ENCODE measurements around the gene CCDC157.

CCDC157 gene

GRCh38 chr22:30325724-30326254, 31.0 kb upstream of the CCDC157 start:
- no peak for DNase-seq (ENCODE audit: low spot score)
- no peak for TF ChIP-seq CTCF (IDR thresholded peaks at IDR 0.05; ENCODE audit: borderline replicate concordance, control extremely low read depth, extremely low read depth, insufficient read depth, missing control alignments)
- in situ Hi-C loops (cut with MboI; ENCODE audit: low sequenced_read_pairs, unreplicated experiment): no loop called here

- DNase-seq (ENCODE audit: low spot score): peak; percentile 59
- in situ Hi-C loops (cut with MboI; ENCODE audit: low sequenced_read_pairs, unreplicated experiment): no loop called here
- no peak for TF ChIP-seq CTCF (IDR thresholded peaks at IDR 0.05; ENCODE audit: borderline replicate concordance, control extremely low read depth, extremely low read depth, insufficient read depth, missing control alignments)
Observed at GRCh38 chr22:30326255-30326705, 30.5 kb upstream of the CCDC157 start.

GRCh38 chr22:30326706-30327362, 30.0 kb upstream of the CCDC157 start, which contains the start of gene TBC1D10A:
TBC1D10A (minus strand) TSS chr22:30326941; CDS start chr22:30326881, 60 bp downstream.
- in situ Hi-C loops (cut with MboI; ENCODE audit: low sequenced_read_pairs, unreplicated experiment): no loop called here
- no peak for TF ChIP-seq CTCF (IDR thresholded peaks at IDR 0.05; ENCODE audit: borderline replicate concordance, control extremely low read depth, extremely low read depth, insufficient read depth, missing control alignments)
- peak; percentile 100 for DNase-seq (ENCODE audit: low spot score)

- in situ Hi-C loops (cut with MboI; ENCODE audit: low sequenced_read_pairs, unreplicated experiment): no loop called here
- TF ChIP-seq CTCF (IDR thresholded peaks at IDR 0.05; ENCODE audit: borderline replicate concordance, control extremely low read depth, extremely low read depth, insufficient read depth, missing control alignments): no peak
- DNase-seq (ENCODE audit: low spot score): no peak
Observed at GRCh38 chr22:30327864-30328345, 28.9 kb upstream of the CCDC157 start.

GRCh38 chr22:30328466-30329049, 28.2 kb upstream of the CCDC157 start:
- TF ChIP-seq CTCF (IDR thresholded peaks at IDR 0.05; ENCODE audit: borderline replicate concordance, control extremely low read depth, extremely low read depth, insufficient read depth, missing control alignments): no peak
- in situ Hi-C loops (cut with MboI; ENCODE audit: low sequenced_read_pairs, unreplicated experiment): no loop called here
- DNase-seq (ENCODE audit: low spot score): no peak

GRCh38 chr22:30332551-30332950, 24.3 kb upstream of the CCDC157 start:
- TF ChIP-seq CTCF (IDR thresholded peaks at IDR 0.05; ENCODE audit: borderline replicate concordance, control extremely low read depth, extremely low read depth, insufficient read depth, missing control alignments): no peak
- in situ Hi-C loops (cut with MboI; ENCODE audit: low sequenced_read_pairs, unreplicated experiment): no loop called here
- no peak for DNase-seq (ENCODE audit: low spot score)

Data from GM13976 (cell line).